OCI-M2 (cell line): ENCODE measurements around the gene ZFP2.

Experiments
- DNase-seq: peaks from one replicate; lab custom pipeline; 2025; ENCODE audit not compliant: unreplicated experiment; lab: John Stamatoyannopoulos, UW

Gene ZFP2

GRCh38 chr5:178965465-178966055 is 69.8 kb downstream of the ZFP2 start:
- DNase-seq, result no peak

- no peak for DNase-seq
These were observed 85.7 kb downstream of the ZFP2 start for GRCh38 chr5:178981381-178981780.
